Measurements from ENCODE around the gene TPST2.

Gene TPST2

GRCh38 chr22:26549902-26550497 is 39.9 kb downstream of the TPST2 start:
- TF ChIP-seq CTCF (IDR thresholded peaks at IDR 0.05), result no peak
- Histone ChIP-seq H3K27ac (peak overlapping the region in 1 of 2 donors; percentile 79), H3K4me3 (no peak overlapping the region)
- DNase-seq (ENCODE audit: low spot score), result no peak

GRCh38 chr22:26548984-26549383 is 40.9 kb downstream of the TPST2 start:
- TF ChIP-seq CTCF (IDR thresholded peaks at IDR 0.05), result no peak
- no peak overlapping the region for H3K27ac ChIP-seq
- no peak overlapping the region for H3K4me3 ChIP-seq
- DNase-seq (ENCODE audit: low spot score), result no peak

GRCh38 chr22:26548303-26548702 is 41.6 kb downstream of the TPST2 start:
- Histone ChIP-seq H3K4me3 (no peak overlapping the region), H3K27ac (no peak overlapping the region)
- no peak for TF ChIP-seq CTCF (IDR thresholded peaks at IDR 0.05)
- DNase-seq (ENCODE audit: low spot score), result no peak

- no peak for TF ChIP-seq CTCF (IDR thresholded peaks at IDR 0.05)
- Histone ChIP-seq H3K27ac (no peak overlapping the region), H3K4me3 (no peak overlapping the region)
- DNase-seq (ENCODE audit: low spot score), result no peak
These were observed 42.1 kb downstream of the TPST2 start for GRCh38 chr22:26547837-26548236.

- Histone ChIP-seq H3K27ac (no peak overlapping the region), H3K4me3 (no peak overlapping the region)
- TF ChIP-seq CTCF (IDR thresholded peaks at IDR 0.05), result no peak
- DNase-seq (ENCODE audit: low spot score), result no peak
These were observed 42.5 kb downstream of the TPST2 start for GRCh38 chr22:26547426-26547825.

GRCh38 chr22:26546282-26546681 is 43.6 kb downstream of the TPST2 start:
- H3K27ac ChIP-seq, result no peak overlapping the region

More at GRCh38 chr22:26546282-26546681, 43.6 kb downstream of the TPST2 start:
- H3K4me3 ChIP-seq, result no peak overlapping the region
- no peak for TF ChIP-seq CTCF (IDR thresholded peaks at IDR 0.05)
- no peak for DNase-seq (ENCODE audit: low spot score)
